Pancreas (tissue), 10 donors: ENCODE data around the gene DENND1A. TPM values are rescaled to one million over a fixed set of nuclear protein-coding genes. Genes with fewer than 3 reads are reported as not detected.
"Not testable (repeated sequence)": the region's sequence is repeated elsewhere in the genome, so short reads cannot be mapped to it uniquely, and the experiment has no call there.

Experiments used
- ATAC-seq, 4 donors: fragments of 200-7000 bp; cut with Tn5 transposase; one replicate each; pipeline versions ENCODE4 v1.8.0 to v1.9.1; 2020; ENCODE audit warnings: mild to moderate bottlenecking in 4 of 4, moderate library complexity in 4 of 4
- DNase-seq, 6 donors: peaks; one replicate each; pipeline ENCODE4 v3.0.0-alpha.2; 2020
- FAIRE-seq: peaks from 2 replicates; lab custom pipeline; 2012; peaks lifted over from hg19 to GRCh38; lab: Jason Lieb, UNC
- H3K27ac ChIP-seq, 4 donors: fragments of 200-600 bp; sonication (generic); 1 replicate in 3 of 4; 2 replicates in 1 of 4; pipeline versions ENCODE4 v1.5.0 to v1.8.0; 2020
- H3K27me3 ChIP-seq, 4 donors: fragments of 200-600 bp; one replicate each; pipeline ENCODE4 v1.8.0; 2021
- H3K36me3 ChIP-seq, 3 donors: fragments of 200-600 bp; sonication (generic) in 1 of 3; one replicate each; pipeline versions ENCODE4 v1.5.0 to v1.8.0; 2020 to 2021
- H3K4me1 ChIP-seq, 3 donors: fragments of 200-600 bp; one replicate each; pipeline ENCODE4 v1.8.0; 2021
- H3K4me3 ChIP-seq, 4 donors: fragments of 200-600 bp; sonication (generic) in 2 of 4; one replicate each; pipeline versions ENCODE4 v1.5.0 to v1.8.0; 2020 to 2021
- H3K9me3 ChIP-seq, 4 donors: fragments of 200-600 bp; one replicate each; pipeline ENCODE4 v1.8.0; 2021
- WGBS, 2 donors: extraction: QIAGEN DNeasy Blood & Tissue Kit; methylation state at CpG; one replicate each; pipeline ENCODE4 v1.1.7; 2013; 5-methylcytosine and 5-hydroxymethylcytosine counted together
- intact Hi-C, 3 donors: fragments of 100-400 bp; cut with DNase I; formaldehyde crosslinking; loops; one replicate each; pipeline versions ENCODE4 v1.11.1 to v1.14.2; 2022
- polyA plus RNA-seq, 2 donors: library from polyadenylated mRNA; stranded (reverse); fragments of 200-250 nt; gene quantifications; one replicate each; pipeline ENCODE4 v1.2.3, GENCODE V29; 2013
- total RNA-seq, 6 donors: library from RNA; stranded (reverse); fragmentation: NEBNext Ultra II Directional in 4 of 6; extraction: Animal tissue kit (Norgen Biotek cat#: 25700) in 4 of 6; gene quantifications; one replicate each; pipeline versions ENCODE4 v1.2.1 to v1.2.4, GENCODE V29; 2021 to 2023
- TF ChIP-seq, protein P1 (sequence below), 4 donors: fragments of 200-600 bp; sonication (generic) in 3 of 4; IDR thresholded peaks; one replicate each; pipeline versions ENCODE4 v1.5.0 to v1.8.0; 2021; ENCODE audit warnings: antibody characterized with exemption in 4 of 4
- donor health status: healthy with polysubstance abuse.
- donor health status: DM: no; HTN: no; CAD: no; lungs with moderate emphysema.
- donor health status: DM: no; HTN: no; CAD: no.
- donor health status: control.
- donor health status: control.
- donor health status: Bipolar disorder and iron deficiency.
- donor health status: DM: yes; HTN: yes; CAD: no.
- donor health status: DM: no; HTN: no; CAD: no.
- donor health status: DM: no; HTN: no; CAD: no.
- donor health status: DM: yes; HTN: yes; CAD: no.

DENND1A gene
- total and polyA plus RNA-seq, 8 donors: 4.5 to 8.3 (median 5.6) TPM

DNA sequence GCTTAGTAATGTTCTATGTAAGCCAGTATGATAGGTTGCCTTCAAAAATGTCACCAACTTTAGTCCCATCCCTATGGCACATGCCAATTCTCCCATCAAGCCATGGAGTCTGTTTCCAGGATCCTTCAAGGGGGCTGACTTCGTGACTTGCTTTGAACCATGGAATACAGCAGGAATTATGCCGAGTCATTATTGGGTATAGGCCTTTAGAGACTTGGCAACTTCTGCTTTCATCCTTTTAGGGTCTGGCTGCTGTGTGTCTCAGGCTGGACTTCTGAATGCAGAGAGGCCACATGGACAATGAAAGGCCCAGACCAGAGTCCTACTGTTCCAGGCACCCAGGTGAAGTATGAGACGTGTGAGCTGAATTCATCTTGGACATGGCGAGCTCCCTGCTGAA is 109.8 kb downstream of the DENND1A start:
- 93 to 96% methylated on average over 4 of the region's 4 CpGs for WGBS, 2 donors
- intact Hi-C loops: no loop called here
- FAIRE-seq (no peak), ATAC-seq (no peak), DNase-seq (no peak)
- H3K27me3 ChIP-seq: no peaks in the 10 kb centered on the region
- H3K27ac ChIP-seq: no peak overlapping the region
- no peaks in the 10 kb centered on the region for H3K36me3 ChIP-seq
- H3K4me1 ChIP-seq: peaks cover 0 to 9% (median 0%) of the 10 kb centered on the region in 3 donors
- no peak overlapping the region for H3K4me3 ChIP-seq
- no peaks in the 10 kb centered on the region for H3K9me3 ChIP-seq
- TF ChIP-seq, protein P1, sequence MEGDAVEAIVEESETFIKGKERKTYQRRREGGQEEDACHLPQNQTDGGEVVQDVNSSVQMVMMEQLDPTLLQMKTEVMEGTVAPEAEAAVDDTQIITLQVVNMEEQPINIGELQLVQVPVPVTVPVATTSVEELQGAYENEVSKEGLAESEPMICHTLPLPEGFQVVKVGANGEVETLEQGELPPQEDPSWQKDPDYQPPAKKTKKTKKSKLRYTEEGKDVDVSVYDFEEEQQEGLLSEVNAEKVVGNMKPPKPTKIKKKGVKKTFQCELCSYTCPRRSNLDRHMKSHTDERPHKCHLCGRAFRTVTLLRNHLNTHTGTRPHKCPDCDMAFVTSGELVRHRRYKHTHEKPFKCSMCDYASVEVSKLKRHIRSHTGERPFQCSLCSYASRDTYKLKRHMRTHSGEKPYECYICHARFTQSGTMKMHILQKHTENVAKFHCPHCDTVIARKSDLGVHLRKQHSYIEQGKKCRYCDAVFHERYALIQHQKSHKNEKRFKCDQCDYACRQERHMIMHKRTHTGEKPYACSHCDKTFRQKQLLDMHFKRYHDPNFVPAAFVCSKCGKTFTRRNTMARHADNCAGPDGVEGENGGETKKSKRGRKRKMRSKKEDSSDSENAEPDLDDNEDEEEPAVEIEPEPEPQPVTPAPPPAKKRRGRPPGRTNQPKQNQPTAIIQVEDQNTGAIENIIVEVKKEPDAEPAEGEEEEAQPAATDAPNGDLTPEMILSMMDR (IDR thresholded peaks at IDR 0.05): no peak

DNA sequence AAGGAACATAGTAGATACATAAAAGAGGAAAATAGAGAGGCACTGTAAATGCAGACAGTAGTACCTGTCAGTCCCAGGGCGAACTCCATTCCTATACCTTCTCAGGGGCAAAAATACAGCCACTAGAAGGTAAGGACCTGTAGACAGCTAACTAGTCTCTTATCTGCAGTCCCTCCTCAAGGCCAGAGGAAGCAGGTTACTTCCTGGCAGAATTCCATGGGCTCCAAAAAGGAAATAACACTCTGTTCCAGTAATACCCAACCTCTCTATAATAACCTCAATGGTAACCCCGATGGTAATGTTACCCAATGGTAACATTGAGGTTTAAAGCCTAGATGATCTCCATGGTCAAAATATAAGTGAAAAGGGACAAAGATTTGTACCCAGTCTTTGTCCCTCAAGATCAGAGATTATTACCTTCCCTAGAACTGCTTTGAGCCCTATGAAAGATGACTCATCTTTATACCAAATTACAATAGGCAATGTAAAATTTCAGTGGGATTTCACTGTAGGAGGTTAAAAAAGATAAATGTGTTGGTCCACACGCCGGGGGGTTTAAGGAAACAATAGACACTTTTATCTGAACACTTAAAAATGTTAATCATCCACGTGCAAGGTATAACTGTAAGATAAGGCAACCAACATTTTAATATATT is 113.0 kb downstream of the DENND1A start:
- no peaks in the 10 kb centered on the region for H3K27me3 ChIP-seq
- H3K27ac ChIP-seq: no peak overlapping the region
- FAIRE-seq: no peak
- intact Hi-C loops: no loop called here
- no peak for ATAC-seq
- H3K9me3 ChIP-seq: no peaks in the 10 kb centered on the region
- 75 to 77% methylated on average over 5 of the region's 5 CpGs for WGBS, 2 donors
- TF ChIP-seq, protein P1 (IDR thresholded peaks at IDR 0.05): no peak
- no peak for DNase-seq
- no peaks in the 10 kb centered on the region for H3K36me3 ChIP-seq
- H3K4me1 ChIP-seq: peaks cover 0 to 11% (median 0%) of the 10 kb centered on the region in 3 donors
- no peak overlapping the region for H3K4me3 ChIP-seq

DNA sequence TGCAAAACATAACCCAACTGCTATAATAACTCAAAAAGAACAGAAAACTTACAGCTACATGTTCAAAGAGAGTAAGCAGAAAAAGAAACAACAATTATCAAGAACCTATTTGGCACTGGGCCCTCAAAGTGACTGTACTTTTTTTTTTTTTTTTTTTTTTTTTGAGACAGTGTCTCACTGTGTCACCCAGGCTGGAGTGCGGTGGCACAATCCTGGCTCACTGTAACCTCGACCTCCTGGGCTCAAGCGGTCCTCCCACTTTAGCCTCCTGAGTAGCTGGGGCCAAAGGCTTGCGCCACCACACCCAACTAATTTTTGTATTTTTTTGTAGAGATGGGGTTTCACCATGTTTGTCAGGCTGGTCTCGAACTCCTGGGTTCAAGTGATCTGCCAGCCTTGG is 114.1 kb downstream of the DENND1A start:
- H3K9me3 ChIP-seq, H3K27me3 ChIP-seq, ATAC-seq, DNase-seq, H3K4me3 ChIP-seq, H3K36me3 ChIP-seq, FAIRE-seq, intact Hi-C loops, H3K27ac ChIP-seq: not testable (repeated sequence)
- peaks cover 0 to 11% (median 0%) of the 10 kb centered on the region in 3 donors for H3K4me1 ChIP-seq
- 95 to 97% methylated on average over 5 of the region's 5 CpGs for WGBS, 2 donors

DNA sequence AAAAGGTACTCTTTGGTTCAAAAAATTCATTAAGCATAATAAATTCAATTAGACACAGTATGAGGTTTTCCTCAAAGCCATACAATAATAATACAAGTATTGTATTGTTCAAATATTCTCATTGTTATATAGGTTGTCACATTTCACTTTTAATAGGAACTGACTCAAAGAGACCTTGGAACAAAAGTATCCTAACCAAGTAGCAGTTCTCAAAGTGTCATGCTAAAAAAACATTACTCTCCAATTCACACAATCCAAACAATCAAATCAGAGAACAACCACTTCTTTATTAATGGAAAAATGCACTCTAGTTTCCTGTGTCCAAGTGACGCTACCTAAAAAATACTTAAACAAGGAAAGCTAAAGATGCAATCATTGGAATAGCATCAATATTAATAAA is 115.4 kb downstream of the DENND1A start:
- Histone ChIP-seq H3K4me3 (no peak overlapping the region), H3K4me1 (peaks cover 0 to 11% (median 0%) of the 10 kb centered on the region in 3 donors), H3K27ac (no peak overlapping the region), H3K9me3 (no peaks in the 10 kb centered on the region), H3K27me3 (no peaks in the 10 kb centered on the region), H3K36me3 (no peaks in the 10 kb centered on the region)
- FAIRE-seq (no peak), DNase-seq (no peak), ATAC-seq (no peak)
- WGBS, 2 donors: 82 to 84% methylated on average over 1 of the region's 1 CpG
- TF ChIP-seq, protein P1 (IDR thresholded peaks at IDR 0.05): no peak
- intact Hi-C loops: no loop called here

DNA sequence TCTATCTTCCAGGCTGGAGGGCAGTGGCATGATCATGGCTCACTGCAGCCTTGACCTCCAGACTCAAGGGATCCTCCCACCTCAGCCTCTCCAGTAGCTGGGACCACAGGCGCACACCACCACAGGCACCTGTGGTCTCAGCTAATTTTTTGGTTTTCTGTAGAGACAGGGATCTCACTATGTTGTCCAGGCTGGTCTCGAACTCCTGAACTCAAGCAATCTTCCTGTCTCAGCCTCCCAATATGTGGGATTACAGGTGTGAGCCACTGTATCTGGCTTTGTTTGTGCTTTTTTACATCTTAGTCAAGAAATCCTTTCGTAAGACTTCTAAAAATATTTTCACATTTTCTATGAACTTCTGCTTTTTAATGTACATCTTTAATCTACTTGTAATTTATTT is 116.9 kb downstream of the DENND1A start:
- no peaks in the 10 kb centered on the region for H3K36me3 ChIP-seq
- 96 to 99% methylated on average over 3 of the region's 3 CpGs for WGBS, 2 donors
- peaks cover 0 to 11% (median 0%) of the 10 kb centered on the region in 3 donors for H3K4me1 ChIP-seq
- H3K27ac ChIP-seq: no peak overlapping the region
- intact Hi-C loops: no loop called here
- H3K27me3 ChIP-seq: no peaks in the 10 kb centered on the region
- ATAC-seq (no peak), DNase-seq (no peak), FAIRE-seq (no peak)
- TF ChIP-seq, protein P1 (IDR thresholded peaks at IDR 0.05): no peak
- H3K4me3 ChIP-seq: no peak overlapping the region
- no peaks in the 10 kb centered on the region for H3K9me3 ChIP-seq
